Omental fat pad (tissue), 4 donors: ENCODE results near the gene IFNAR1. TPM values are rescaled to one million over a fixed set of nuclear protein-coding genes. Genes with fewer than 3 reads are reported as not detected.
"Not testable (repeated sequence)": the region's sequence is repeated elsewhere in the genome, so short reads cannot be mapped to it uniquely, and the experiment has no call there.

ENCODE experiments used
- ATAC-seq: fragments of 150-250 bp; one replicate; pipeline ENCODE4 v1.9.1; 2016; ENCODE audit warnings: mild to moderate bottlenecking, moderate library complexity; ENCODE audit not compliant: low FRiP score
- DNase-seq: peaks from one replicate; pipeline ENCODE4 v3.0.0-alpha.2; 2019; ENCODE audit warnings: low spot score
- total RNA-seq, 4 donors: library from RNA; depleted of rRNA; stranded (reverse); fragments of >200 nt; gene quantifications; one replicate each; pipeline ENCODE4 v1.1.0, GENCODE V29; 2016
- TF ChIP-seq, protein P1 (sequence below), 3 donors: fragments of 450-650 bp; IDR thresholded peaks; one replicate each; pipeline ENCODE4 v1.5.1; 2016 to 2017; ENCODE audit warnings: antibody characterized with exemption in 3 of 3, mild to moderate bottlenecking in 3 of 3, moderate library complexity in 2 of 3

Gene IFNAR1
- total RNA-seq, 4 donors from 2014 or later: 36.2 to 53.3 (median 42.4) TPM

DNA sequence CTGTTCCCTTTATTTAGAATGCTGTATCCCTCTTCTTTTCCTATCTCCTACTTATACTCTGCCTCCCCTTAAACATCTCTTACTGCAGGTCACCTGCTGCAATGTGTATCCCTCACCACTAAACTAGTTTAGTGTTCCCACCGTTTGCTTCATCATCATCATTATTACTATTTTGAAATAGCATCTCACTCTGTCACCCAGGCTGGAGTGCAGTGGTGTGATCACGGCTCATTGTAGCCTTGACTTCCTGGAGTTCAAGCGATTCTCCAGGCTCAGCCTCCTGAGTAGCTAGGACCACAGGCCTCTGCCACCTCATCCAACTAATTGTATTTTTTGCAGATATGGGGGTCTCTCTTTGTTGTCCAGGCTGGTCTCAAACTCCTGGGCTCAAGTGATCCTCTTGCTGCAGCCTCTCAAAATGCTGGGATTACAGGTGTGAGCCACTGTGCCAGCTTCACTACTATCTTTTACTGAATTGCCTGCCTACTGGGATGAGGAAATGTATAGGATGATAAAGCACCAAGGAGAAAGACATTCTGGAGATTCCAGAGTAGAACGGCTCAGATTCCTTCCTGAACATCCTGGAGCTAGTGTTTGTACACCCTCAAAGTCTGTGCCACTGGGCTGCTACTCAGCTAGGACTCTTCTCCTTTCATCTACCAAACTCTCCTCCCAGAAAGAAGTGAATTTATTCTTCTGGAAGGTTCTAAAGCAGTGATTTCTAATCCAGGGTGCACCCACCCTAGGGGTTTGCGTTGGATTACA lies 8.6 kb upstream of the IFNAR1 start:
- TF ChIP-seq, protein P1, sequence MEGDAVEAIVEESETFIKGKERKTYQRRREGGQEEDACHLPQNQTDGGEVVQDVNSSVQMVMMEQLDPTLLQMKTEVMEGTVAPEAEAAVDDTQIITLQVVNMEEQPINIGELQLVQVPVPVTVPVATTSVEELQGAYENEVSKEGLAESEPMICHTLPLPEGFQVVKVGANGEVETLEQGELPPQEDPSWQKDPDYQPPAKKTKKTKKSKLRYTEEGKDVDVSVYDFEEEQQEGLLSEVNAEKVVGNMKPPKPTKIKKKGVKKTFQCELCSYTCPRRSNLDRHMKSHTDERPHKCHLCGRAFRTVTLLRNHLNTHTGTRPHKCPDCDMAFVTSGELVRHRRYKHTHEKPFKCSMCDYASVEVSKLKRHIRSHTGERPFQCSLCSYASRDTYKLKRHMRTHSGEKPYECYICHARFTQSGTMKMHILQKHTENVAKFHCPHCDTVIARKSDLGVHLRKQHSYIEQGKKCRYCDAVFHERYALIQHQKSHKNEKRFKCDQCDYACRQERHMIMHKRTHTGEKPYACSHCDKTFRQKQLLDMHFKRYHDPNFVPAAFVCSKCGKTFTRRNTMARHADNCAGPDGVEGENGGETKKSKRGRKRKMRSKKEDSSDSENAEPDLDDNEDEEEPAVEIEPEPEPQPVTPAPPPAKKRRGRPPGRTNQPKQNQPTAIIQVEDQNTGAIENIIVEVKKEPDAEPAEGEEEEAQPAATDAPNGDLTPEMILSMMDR (IDR thresholded peaks at IDR 0.05): no peak

DNA sequence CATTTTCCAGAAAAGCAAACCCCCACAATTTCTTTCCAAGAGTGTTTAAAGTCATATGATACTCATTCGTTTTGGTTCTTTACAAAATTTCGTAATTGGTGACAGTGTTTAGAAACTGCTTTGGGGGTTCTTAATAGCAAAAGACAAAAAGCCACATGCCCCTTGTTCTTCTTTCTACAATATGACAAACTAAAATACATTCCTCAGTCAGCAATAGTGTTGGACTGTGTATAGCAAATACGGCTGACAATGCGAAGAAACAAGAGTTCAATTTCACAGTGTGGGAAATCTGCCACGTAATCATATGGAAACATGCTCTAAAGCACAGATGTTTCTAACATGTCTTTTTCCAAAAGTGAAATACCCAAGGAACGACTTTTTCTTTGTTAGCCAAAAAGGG lies 7.6 kb upstream of the IFNAR1 start:
- no peak for ATAC-seq
- no peak for DNase-seq
- TF ChIP-seq, protein P1 (IDR thresholded peaks at IDR 0.05): no peak

More for the DNA sequence above, 8.6 kb upstream of the IFNAR1 start:
- ATAC-seq: no peak
- no peak for DNase-seq

DNA sequence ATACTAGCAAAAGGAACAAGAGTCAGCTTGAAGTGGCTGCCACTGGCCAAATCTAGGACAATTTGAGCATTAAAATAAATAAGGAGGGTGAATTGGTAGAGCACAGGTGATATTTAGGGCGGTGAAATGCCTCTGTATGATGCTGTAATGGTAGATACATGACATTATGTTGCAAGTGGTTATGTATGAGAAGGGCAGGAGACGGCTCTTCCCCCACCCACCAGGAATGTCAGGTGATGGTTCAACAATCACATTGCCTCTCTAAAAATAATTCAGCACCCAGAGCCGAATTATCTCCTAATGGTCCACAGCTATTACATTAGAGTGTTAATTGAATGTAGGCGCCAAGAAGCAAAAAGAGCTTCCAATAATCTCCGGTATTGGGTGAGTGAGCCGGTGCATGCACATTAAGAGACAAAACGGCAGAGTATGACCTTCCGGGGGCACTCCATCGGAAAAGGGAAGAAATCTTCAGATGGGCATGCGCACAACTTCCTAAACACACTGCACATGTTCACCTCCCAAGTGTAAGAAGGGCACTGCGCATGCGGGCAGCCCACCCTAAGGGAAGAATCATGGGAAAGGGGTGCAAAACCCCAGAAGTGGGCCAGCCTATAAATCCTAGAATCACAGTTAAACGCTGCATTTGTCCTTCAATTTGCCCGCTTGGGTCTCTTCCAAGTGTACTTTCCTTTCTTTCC lies 6.8 kb upstream of the IFNAR1 start:
- DNase-seq: no peak
- TF ChIP-seq, protein P1 (IDR thresholded peaks at IDR 0.05): no peak
- ATAC-seq: no peak

DNA sequence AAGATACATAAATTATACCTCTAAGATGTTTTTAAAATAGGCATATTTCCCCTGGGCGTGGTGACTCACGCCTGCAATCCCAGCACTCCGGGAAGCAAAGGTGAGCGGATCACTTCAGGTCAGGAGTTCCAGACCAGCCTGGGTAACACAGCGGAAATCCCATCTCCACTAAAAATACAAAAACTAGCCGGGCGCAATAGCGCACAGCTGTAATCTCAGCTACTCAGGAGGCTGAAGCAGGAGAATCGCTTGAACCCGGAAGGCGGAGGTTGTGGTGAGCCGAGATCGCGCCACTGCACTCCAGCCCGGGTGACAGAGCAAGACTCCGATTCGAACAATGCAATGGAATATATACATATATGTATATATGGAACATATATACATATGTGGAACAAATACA lies 3.8 kb upstream of the IFNAR1 start:
- DNase-seq, ATAC-seq: not testable (repeated sequence)

DNA sequence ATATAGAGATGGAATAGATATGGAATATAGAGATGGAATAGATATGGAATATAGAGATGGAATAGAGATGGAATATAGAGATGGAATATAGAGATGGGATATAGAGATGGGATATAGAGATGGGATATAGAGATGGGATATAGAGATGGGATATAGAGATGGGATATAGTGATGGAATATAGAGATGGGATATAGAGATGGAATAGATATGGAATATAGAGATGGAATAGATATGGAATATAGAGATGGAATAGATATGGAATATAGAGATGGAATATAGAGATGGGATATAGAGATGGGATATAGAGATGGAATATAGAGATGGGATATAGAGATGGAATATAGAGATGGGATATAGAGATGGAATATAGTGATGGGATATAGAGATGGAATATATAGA lies 1.2 kb upstream of the IFNAR1 start:
- DNase-seq, ATAC-seq: not testable (repeated sequence)

DNA sequence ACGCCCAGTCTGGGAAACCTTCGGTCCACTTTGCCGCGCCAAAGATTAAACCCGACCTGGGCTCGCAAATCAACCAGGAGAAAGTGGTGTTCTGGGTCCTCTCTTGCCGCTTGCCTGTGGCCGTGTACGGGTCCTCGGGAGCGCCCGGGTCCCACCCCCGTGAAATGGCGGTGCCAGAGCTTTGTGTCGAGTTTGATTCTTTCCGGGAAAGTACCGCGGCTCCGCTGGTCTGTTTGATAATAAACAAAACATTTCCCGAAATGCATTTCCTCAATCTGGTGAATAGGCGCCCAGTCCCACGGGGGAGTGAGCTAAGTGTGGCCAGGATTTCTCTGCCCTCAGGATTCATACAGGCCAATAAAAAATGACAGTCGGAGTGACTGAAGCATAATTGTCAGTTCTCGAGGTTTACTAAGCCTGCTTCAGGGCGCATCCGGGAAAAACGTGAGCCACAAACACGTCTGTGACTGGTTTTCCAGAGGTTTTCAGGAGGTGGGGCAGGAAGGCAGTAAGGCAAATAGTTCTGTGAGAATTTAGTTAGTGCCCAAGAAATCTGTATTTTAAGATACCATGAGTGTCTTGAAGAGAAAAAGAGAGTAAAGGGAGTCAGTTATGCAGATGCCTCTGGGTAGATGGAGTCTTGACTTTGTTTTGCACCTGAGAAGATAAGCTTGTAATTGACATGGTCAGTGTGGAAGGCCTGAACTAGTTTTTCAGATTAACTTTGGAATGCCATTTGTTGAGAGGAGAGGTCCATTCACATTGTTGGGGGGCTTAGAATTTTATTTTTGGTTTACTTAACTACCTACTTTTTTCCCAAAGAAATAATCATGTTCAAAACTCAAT lies 675 bp downstream of the IFNAR1 start:
- DNase-seq (peak; percentile 69), ATAC-seq (peak; percentile 83)
- TF ChIP-seq, protein P1 (IDR thresholded peaks at IDR 0.05): no peak

DNA sequence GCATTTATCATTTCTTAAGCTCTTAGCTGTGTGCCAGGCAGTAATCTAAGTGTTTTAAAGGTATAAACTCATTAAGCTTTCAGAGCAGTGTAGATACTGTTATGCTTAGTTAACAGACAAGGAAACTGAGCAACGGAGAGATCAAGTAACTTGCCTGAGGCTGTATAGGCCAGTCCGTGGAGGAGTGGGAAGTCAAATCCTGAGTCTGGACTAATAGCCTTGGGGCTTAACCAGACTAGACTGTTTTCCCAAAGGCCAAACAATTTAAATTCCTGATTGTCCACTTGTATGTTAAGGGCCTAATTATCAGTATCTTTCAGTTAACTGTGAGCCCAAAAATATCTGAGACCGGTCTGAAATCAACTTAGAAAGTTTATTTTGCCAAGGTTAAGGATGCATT lies 2.6 kb downstream of the IFNAR1 start:
- DNase-seq (no peak), ATAC-seq (no peak)
- TF ChIP-seq, protein P1 (IDR thresholded peaks at IDR 0.05): no peak
